ENCODE data around the gene MRPL32.

GRCh38 chr7:42953994-42954393 is 21.8 kb downstream of the MRPL32 start:
- TF ChIP-seq, protein P1, sequence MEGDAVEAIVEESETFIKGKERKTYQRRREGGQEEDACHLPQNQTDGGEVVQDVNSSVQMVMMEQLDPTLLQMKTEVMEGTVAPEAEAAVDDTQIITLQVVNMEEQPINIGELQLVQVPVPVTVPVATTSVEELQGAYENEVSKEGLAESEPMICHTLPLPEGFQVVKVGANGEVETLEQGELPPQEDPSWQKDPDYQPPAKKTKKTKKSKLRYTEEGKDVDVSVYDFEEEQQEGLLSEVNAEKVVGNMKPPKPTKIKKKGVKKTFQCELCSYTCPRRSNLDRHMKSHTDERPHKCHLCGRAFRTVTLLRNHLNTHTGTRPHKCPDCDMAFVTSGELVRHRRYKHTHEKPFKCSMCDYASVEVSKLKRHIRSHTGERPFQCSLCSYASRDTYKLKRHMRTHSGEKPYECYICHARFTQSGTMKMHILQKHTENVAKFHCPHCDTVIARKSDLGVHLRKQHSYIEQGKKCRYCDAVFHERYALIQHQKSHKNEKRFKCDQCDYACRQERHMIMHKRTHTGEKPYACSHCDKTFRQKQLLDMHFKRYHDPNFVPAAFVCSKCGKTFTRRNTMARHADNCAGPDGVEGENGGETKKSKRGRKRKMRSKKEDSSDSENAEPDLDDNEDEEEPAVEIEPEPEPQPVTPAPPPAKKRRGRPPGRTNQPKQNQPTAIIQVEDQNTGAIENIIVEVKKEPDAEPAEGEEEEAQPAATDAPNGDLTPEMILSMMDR (IDR thresholded peaks at IDR 0.05): no peak
- no peak for TF ChIP-seq ZFX (IDR thresholded peaks at IDR 0.05; ENCODE audit: borderline replicate concordance)

All from 22Rv1 (cell line).